GM21825 (cell line): ENCODE results near the gene GPX3.

Source experiments
- ATAC-seq: cut with Tn5 transposase; IDR thresholded peaks from one replicate; pipeline ENCODE4 v1.9.1; 2021; ENCODE audit warnings: mild to moderate bottlenecking, moderate library complexity; ENCODE audit not compliant: unreplicated experiment

Gene GPX3

GRCh38 chr5:151033217-151033934 lies 13.0 kb downstream of the GPX3 start:
- no peak for ATAC-seq

DNA sequence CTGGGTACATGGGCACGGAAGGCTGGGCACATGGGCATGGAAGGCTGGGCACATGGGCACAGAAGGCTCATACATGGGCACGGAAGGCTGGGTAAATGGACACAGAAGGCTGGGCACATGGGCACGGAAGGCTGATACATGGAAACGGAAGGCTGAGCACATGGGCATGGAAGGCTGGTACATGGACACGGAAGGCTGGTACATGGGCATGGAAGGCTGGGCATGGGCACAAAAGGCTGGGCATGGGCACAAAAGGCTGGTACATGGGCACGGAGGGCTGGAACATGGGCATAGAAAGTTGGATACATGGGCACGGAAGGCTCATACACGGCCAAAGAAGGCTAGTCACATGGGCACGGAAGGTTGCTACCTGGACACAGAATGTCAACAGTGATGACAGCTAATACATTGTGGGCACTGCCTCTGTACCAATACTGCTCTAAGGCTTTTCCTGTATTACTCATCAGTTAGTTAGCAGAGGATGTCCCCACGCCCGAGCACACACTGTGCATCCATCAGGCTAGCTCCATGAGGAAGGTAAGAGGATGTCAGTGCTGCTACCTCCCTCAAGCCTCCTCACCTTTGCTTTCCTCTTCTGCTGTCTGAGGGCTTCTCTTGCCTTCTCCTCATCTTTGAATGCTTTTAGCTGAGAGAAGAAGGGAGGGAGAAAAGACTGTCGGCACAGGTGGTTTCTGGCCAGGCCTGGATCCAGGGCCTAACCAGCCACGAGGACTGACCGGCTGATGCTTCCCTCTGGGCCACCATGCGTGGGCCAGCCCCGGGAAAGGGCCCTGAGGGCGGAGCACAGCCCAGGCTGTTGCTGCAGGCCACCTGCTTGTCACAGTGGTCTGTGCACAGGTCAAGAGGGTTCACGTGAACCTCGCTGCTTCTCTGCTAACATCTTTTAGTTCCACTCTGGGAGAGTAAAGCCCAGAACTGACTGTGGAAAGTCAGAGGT lies 14.3 kb downstream of the GPX3 start:
- ATAC-seq, result no peak

- ATAC-seq, result no peak
These were observed 16.2 kb downstream of the GPX3 start for GRCh38 chr5:151036556-151036955.

DNA sequence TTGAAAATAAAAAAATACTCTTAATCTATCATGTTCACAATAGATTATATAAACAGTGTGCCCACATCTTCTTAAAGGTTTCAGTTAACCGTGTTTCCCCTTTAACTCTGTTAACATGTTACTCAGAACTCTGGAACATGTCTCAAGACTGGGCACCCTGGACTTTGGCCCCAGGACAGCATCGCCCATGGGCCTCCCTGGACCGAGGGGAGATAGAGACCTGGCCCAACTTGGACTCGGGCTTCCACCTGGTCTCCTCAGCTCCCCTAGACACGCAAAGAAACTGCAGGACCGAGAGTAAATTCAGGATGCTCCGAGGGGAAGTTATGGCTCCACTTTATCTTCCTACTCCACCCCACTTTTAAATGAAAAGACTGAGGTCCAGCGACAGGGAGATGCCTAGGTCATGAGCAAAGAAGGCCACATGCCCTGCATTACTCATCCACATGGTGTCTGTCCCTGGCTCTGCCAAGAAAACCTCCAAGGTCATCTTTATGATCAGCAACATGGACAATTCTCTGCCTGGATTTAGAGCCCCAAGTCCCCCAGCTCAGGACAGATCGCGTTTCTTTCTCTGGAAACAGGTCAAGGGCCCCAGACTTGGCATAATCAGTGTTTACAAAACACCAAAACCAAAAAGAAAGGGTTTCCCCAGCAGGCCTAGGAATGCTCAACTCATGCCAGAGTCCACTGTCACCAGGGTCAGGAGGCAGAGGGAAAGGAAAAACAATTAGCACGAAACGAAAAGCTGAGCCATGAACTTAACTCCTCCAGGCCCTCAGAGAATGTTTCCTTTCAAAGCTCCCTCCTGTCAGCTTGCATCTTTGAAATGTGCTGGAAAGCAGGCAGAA lies 17.4 kb downstream of the GPX3 start:
- no peak for ATAC-seq

GRCh38 chr5:151038412-151038745 lies 18.0 kb downstream of the GPX3 start:
- ATAC-seq, result no peak

DNA sequence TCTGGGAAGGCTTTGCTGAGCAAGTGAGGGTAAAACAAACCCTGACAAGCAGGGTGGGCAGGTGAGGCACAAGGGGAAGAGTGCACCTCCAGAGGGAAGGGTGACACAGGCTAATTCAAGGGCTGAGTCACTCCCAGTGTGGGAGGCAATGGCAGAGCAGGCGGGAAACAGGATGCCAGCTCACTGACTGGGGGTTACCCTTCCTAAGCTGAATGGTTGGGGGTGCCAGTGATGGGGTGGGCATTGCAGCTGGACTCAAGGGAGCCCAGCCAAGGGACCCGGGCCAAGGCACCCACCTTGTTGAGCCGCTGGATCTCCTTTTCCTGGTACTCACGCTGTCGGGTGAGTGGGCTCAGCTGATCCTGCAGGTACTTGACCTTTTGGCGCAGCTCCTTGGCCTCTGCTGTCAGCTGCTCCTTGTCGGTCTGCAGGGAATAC lies 18.4 kb downstream of the GPX3 start:
- no peak for ATAC-seq

DNA sequence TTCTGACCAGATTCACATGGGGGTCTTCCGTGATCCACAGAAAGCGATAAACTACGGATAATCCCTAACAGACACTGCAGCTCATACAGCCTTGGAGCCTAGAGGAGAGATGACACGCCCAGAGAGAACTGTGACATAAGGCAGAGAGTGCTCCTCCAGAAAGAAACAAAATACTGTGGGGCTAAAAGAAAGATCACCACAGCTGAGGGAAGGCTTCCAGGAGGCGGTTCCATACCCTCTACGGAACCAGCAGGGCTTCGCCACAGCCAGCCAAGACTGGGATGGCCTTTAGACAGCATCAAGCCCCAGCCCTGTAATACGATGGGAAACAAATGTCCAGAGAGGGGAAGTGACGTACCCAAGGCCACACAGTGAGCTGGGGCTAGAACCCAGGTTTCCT lies 19.3 kb downstream of the GPX3 start:
- no peak for ATAC-seq

DNA sequence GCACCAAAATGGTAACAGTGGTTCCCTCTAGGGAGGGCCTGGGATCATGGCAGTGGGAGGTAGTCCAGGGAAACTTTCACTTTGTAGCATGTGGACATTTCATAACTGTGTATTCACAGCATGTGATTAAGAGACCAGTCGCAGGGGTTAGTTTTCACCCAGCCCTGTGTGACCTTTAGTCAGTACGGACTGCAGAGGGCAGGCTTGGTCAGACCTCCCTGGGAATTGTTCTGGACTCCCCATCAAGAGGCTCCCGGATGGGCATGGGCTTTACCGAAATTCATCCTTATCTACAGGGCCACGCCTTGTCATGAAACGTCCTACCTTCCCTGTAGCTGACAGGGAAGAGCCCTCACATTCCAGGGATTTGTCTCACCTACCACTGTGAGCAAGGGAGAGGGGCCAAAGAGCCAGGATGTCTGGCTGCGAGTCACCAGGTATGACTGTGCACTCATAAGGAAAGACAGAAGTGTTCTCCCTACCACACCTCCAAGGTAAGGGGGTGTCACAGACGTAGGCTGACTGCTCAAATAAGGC lies 19.9 kb downstream of the GPX3 start:
- no peak for ATAC-seq

- no peak for ATAC-seq
These were observed 21.3 kb downstream of the GPX3 start for GRCh38 chr5:151041577-151042268.

GRCh38 chr5:151042453-151043093 lies 22.2 kb downstream of the GPX3 start:
- ATAC-seq, result no peak

DNA sequence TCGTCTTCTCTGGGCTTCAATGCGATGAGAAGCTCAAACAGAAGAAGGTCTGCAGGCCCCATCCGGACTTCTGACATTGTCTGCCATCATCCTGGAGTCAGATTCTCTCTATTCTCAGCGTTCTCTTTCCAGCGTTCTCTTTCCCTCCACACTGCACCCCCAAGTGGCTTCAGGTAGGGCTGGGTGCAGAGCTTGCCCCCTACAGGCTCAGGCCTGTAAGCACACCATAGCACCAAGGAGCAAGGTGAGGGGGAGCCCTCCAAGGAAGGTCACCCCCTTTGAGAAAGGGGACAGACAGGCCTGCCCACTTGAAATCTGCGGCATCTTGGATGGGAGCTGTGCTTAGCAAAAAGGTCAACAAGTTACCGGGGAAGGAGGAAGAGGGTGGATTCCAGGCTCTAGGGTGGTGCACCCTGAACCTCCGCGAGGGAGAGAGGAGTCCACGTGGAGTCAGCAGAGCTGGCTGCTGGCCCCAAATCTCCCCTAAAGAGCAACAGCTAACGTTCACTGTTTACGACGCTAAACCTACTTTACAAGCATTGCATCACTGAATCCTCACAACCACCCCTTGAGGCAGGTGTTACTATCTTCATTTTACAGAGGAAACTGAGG lies 27.5 kb downstream of the GPX3 start:
- peak; percentile 60 for ATAC-seq

DNA sequence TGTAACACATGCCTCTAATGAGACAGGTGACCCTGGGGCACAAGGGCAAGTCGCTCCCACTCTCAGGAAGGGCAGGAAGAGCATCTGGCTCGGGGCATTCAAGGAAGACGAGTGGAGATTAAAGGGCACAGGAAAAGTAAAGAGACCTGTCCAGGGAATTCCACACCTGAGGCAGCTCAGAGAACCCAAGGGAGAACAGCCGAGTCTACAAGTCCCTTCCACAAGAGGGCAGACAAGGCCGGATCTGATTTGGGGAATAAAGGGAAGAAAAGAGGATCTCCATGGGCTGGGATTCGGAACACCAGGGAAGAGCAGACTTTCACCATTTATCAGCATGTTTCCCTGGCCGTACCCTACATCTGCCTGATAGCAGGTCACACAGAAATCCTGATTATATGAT lies 28.1 kb downstream of the GPX3 start:
- no peak for ATAC-seq

GRCh38 chr5:151051066-151051930 lies 30.9 kb downstream of the GPX3 start:
- ATAC-seq, result peak; percentile 60

DNA sequence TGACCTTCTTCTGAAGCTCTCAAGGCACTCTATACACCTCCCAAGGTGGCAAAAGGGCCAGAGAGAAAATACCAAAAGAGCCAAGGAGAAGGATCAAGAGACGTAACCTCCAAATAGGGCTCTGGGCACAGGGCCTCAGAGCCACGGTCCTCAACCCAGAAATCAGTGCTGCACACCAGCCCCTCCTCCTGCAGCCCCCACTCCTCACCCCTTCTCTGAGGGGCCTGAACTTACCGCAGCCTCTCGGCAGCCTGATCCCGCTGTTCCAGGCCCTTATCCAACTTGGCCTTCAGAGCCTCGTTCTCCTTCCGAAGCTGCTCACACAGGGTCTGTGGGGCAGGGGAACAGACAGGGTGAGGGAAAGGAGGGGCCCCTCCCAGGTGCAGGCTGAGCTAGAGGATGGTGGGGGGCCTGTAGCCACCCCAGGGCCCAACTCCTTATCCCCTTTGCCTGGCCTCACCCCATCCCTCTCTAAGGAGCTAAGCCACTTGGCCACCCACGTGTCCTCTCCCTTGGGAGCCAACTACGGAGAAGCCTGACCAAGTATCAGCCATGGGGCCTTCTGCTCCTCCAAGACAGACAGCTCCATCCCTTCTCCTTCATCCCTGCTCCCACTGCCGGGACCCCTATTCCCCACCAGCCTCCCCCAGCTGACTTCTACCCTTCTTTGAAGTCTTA lies 31.7 kb downstream of the GPX3 start:
- no peak for ATAC-seq

DNA sequence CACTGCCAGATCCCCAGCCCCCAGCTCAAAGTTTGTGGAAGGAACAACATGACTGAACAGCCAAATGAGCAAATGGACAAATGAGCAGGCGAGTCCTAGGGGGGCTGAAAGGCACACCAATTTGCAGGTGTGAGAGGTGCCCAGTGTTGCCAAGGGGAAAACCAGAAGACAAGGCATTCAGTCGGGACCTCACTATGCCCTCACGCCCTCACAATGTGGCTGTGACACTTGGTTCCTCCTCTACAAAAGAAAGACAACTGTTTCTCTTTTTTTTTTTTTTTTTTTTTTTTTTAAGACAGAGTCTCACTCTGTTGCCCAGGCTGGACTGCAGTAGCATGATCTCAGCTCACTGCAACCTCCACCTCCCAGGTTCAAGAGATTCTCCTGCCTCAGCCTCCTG lies 32.4 kb downstream of the GPX3 start:
- no peak for ATAC-seq

- ATAC-seq, result no peak
These were observed 33.5 kb downstream of the GPX3 start for GRCh38 chr5:151053796-151054462.

DNA sequence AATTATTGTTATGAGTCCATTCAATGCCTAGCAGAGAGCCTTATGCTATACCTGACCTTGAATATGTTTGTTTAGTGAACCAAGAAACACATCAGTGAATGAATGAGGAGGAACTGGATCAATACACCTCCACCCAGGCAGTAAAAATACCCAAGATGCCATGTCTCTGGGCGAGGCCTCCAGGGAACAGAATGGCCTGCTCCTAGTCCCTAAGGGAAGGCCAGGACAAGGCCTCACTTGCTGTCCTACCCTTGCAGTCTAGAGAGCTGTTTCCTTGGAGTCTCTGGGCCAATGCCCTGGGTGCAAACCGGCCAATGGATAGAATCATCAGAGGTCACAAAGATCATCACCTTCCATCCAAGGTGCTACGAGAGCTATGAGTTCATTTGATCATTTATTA lies 34.3 kb downstream of the GPX3 start:
- ATAC-seq, result no peak
